NCI-H187 (cell line): ENCODE data around the gene ITSN1.
"Not testable (repeated sequence)": the region's sequence is repeated elsewhere in the genome, so short reads cannot be mapped to it uniquely, and the experiment has no call there.

Source experiments
- DNase-seq, 2 experiments: peaks; one replicate each; lab custom pipeline; 2025; lab: John Stamatoyannopoulos, UW

Gene ITSN1

GRCh38 chr21:33651965-33652680, 9.8 kb downstream of the ITSN1 start:
- no peak for DNase-seq

GRCh38 chr21:33654412-33654811, 12.1 kb downstream of the ITSN1 start:
- no peak for DNase-seq

- no peak for DNase-seq
Measured at GRCh38 chr21:33655588-33656221, 13.4 kb downstream of the ITSN1 start.

- no peak for DNase-seq
Measured at GRCh38 chr21:33657124-33657820, 15.0 kb downstream of the ITSN1 start.

- no peak for DNase-seq
Measured at GRCh38 chr21:33658919-33659567, 16.7 kb downstream of the ITSN1 start.

GRCh38 chr21:33659568-33659949, 17.3 kb downstream of the ITSN1 start:
- DNase-seq, result no peak

- no peak for DNase-seq
Measured at GRCh38 chr21:33660406-33660805, 18.1 kb downstream of the ITSN1 start.

- DNase-seq, result no peak
Measured at GRCh38 chr21:33661146-33661545, 18.8 kb downstream of the ITSN1 start.

GRCh38 chr21:33662046-33662445, 19.7 kb downstream of the ITSN1 start:
- DNase-seq, result no peak

GRCh38 chr21:33663241-33663640, 20.9 kb downstream of the ITSN1 start:
- no peak for DNase-seq

GRCh38 chr21:33664135-33664534, 21.8 kb downstream of the ITSN1 start:
- no peak for DNase-seq

GRCh38 chr21:33666153-33666552, 23.9 kb downstream of the ITSN1 start:
- no peak for DNase-seq

- DNase-seq, result no peak
Measured at GRCh38 chr21:33667636-33668035, 25.3 kb downstream of the ITSN1 start.

GRCh38 chr21:33668180-33668579, 25.9 kb downstream of the ITSN1 start:
- DNase-seq, result no peak

- no peak for DNase-seq
Measured at GRCh38 chr21:33668620-33669019, 26.3 kb downstream of the ITSN1 start.

GRCh38 chr21:33670076-33670978, 28.0 kb downstream of the ITSN1 start:
- DNase-seq, result no peak

- no peak for DNase-seq
Measured at GRCh38 chr21:33673473-33673872, 31.2 kb downstream of the ITSN1 start.

GRCh38 chr21:33674226-33674625, 31.9 kb downstream of the ITSN1 start:
- no peak for DNase-seq

GRCh38 chr21:33676666-33677065, 34.4 kb downstream of the ITSN1 start:
- DNase-seq, result not testable (repeated sequence)

- DNase-seq, result no peak
Measured at GRCh38 chr21:33677450-33677849, 35.1 kb downstream of the ITSN1 start.

- no peak for DNase-seq
Measured at GRCh38 chr21:33680870-33681269, 38.6 kb downstream of the ITSN1 start.
